GM12878 (cell line): ENCODE measurements around the gene CD14. TPM values are rescaled to one million over a fixed set of nuclear protein-coding genes. Genes with fewer than 3 reads are reported as not detected.

Source experiments
- ATF3 ChIP-seq: IDR thresholded peaks from 2 replicates; pipeline ENCODE4 v1.6.1; 2011; ENCODE audit warnings: low read depth, mild to moderate bottlenecking, low read length, moderate library complexity, borderline replicate concordance; ENCODE audit errors: extremely low read depth
- FOS ChIP-seq: IDR thresholded peaks from 3 replicates; pipeline ENCODE4 v1.6.1; 2011; ENCODE audit warnings: borderline replicate concordance; ENCODE audit not compliant: insufficient read length; ENCODE audit errors: extremely low read depth
- HDAC2 ChIP-seq: fragments of 200-600 bp; sonication (generic); IDR thresholded peaks from 2 replicates; pipeline ENCODE4 v1.6.1; 2017
- IRF4 ChIP-seq: IDR thresholded peaks from 2 replicates; pipeline ENCODE4 v1.6.1; 2011; ENCODE audit warnings: low read depth, low read length
- NFIC ChIP-seq: IDR thresholded peaks from 2 replicates; pipeline ENCODE4 v1.6.1; 2012; ENCODE audit warnings: low read depth, mild to moderate bottlenecking, inconsistent platforms, low read length, moderate library complexity
- SKIL ChIP-seq: fragments of 450-650 bp; IDR thresholded peaks from 2 replicates; pipeline ENCODE4 v1.6.1; 2017; ENCODE audit warnings: mild to moderate bottlenecking, low read depth, inconsistent platforms; ENCODE audit not compliant: poor library complexity, severe bottlenecking
- SMAD1 ChIP-seq: fragments of 450-650 bp; IDR thresholded peaks from 2 replicates; pipeline ENCODE4 v1.6.1; 2018; ENCODE audit warnings: mild to moderate bottlenecking, low read depth; ENCODE audit not compliant: partially characterized antibody
- YY1 ChIP-seq: IDR thresholded peaks from 2 replicates; pipeline ENCODE4 v1.6.1; 2011; ENCODE audit warnings: low read depth, mild to moderate bottlenecking, low read length
- ZBTB4 ChIP-seq: fragments of 450-650 bp; formaldehyde crosslinking; IDR thresholded peaks from 2 replicates; pipeline ENCODE4 v1.4.0; 2022; ENCODE audit warnings: mild to moderate bottlenecking, moderate library complexity
- polyA plus RNA-seq, 11 experiments: library from polyadenylated mRNA; depleted of rRNA in 4 of 11; unstranded in 6 of 11; stranded (reverse) in 5 of 11; fragments of >200 nt; fragmentation: Nextera tagmentation in 4 of 11; fragmentation: Illumina TruSeq in 1 of 11; extraction: Ambion mirVana in 4 of 11; extraction: Trizol in 1 of 11; gene quantifications; 1 replicate in 1 of 11; 2 replicates in 10 of 11; pipeline versions ENCODE4 v1.2.1 to v1.2.3, GENCODE V29; 2011 to 2016; ENCODE audit warnings: inconsistent platforms in 2 of 11, missing spikeins in 2 of 11, low read depth in 1 of 11
- total RNA-seq, 4 experiments: library from RNA; depleted of rRNA in 3 of 4; stranded (reverse); fragments of >200 nt in 3 of 4; fragmentation: Illumina TruSeq in 1 of 4; extraction: Trizol in 1 of 4; gene quantifications; 2 replicates each; pipeline versions ENCODE4 v1.2.1 to v1.2.3, GENCODE V29; 2013 to 2021

CD14 gene
- total and polyA plus RNA-seq, 10 of the 15 experiments (the other 5 are each of a cell fraction or from before 2014, with no cell fraction given), result 0.09 to 0.72 (median 0.18) TPM; not detected in 5

- no peak for TF ChIP-seq HDAC2
- no peak for TF ChIP-seq YY1
- TF ChIP-seq IRF4, result no peak
- no peak for TF ChIP-seq SKIL
- no peak for TF ChIP-seq ZBTB4 (CRISPR knock-in tag)
- no peak for TF ChIP-seq ATF3
- no peak for TF ChIP-seq NFIC
- no peak for TF ChIP-seq FOS
- TF ChIP-seq SMAD1, result no peak
- TF ChIP-seq, all 136 proteins: peak for 7
Observed at GRCh38 chr5:140647042-140647419, 14.1 kb upstream of the CD14 start (continued).
